GM08714 (cell line): ENCODE results near the gene PDCD10.

Source experiments
- H3K4me3 ChIP-seq: fragments of 200-500 bp; sonication (Bioruptor generic); 2 replicates; pipeline ENCODE4 v1.5.1; 2014; ENCODE audit warnings: mild to moderate bottlenecking, low read length, inconsistent platforms
- ZNF274 ChIP-seq: IDR thresholded peaks from 2 replicates; pipeline ENCODE4 v1.6.1; 2012; ENCODE audit warnings: mild to moderate bottlenecking, low read depth, low read length

The PDCD10 gene

GRCh38 chr3:167675848-167676247 lies 58.8 kb downstream of the PDCD10 start:
- TF ChIP-seq ZNF274: no peak
- H3K4me3 ChIP-seq: no peak overlapping the region

DNA sequence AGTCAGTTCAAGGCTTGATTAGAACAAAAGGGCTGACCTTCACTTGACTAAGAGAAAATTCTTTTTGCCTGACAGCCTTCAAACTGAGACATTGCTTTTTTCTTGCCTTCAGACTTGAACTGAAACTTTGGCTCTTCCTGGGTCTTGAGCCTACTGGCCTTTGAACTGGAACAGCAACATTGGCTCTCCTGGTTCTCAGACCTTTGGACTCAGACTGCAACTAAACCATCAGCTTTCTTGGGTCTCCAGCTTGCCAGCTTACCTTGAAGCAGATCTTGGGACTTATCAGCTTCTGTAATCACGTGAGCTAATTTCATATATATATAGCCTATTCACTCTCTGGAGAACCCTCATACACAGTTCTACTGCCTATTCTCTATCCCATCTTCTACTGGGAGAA lies 61.5 kb downstream of the PDCD10 start:
- TF ChIP-seq ZNF274: no peak
- H3K4me3 ChIP-seq: no peak overlapping the region

DNA sequence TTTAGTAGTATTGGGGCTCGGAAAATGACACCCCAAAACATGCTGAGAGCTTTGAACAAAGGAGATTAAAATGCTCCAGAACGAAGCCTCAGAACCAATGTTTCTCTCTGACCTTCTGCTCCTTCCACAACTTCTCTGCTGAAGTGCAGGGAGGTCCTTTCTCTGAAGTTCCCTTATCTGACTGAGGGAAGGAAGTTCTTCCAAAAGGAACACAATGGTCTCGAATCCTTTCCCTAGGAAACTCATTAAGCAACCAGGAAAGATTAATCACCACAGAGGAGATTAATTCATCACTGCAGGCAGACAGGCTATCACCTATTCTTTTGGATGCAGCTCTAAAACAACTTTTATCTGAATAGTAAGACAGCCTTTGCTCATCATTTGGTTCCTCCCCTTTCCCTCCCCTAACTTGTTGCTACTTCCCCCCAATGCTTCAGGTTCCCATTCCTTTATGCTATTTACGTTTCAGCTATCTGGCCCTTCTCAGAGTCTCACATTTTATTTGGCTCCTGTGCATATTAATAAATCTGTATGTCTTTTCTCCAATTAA lies 62.7 kb downstream of the PDCD10 start:
- TF ChIP-seq ZNF274: no peak

GRCh38 chr3:167669699-167670098 lies 65.0 kb downstream of the PDCD10 start:
- no peak overlapping the region for H3K4me3 ChIP-seq
- no peak for TF ChIP-seq ZNF274

More for the DNA sequence above, 62.7 kb downstream of the PDCD10 start:
- H3K4me3 ChIP-seq: no peak overlapping the region

DNA sequence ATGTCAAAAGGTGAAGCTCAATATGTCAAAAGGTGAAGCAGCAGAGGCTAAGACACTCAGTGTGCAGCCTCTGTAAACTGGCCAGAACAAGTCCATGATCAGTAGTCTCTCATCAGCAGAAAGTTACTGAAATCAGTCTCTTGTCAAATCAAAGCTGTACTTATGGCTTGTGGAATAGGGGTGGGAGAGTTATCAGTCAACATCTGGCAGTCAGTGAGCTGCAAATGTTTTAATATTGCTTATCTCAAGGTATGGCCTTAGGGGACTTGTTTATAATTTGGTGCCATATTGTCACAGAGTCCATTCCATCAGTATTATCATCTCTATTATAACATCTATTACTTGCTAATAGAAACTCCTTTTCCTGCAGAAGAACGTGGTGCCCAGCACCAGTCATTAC lies 66.0 kb downstream of the PDCD10 start:
- no peak for TF ChIP-seq ZNF274

DNA sequence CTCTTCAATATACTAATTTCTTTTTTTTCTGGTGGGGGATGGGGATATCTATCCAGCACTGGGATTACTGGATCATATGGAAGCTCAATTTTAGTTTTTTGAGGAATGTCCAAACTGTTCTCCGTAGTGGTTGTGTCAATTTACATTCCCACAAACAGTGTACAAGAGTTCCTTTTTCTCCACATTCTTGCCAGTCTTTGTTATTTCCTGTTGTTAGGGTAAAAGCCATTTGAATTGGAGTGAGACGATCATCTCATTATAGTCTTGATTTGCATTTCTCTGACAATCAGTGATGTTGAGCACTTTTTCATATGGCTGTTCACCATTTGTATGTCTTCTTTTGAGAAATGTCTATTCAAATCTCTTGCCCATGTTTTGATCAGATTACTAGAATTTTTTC lies 68.1 kb downstream of the PDCD10 start:
- H3K4me3 ChIP-seq: no peak overlapping the region
- no peak for TF ChIP-seq ZNF274

More for the DNA sequence above, 66.0 kb downstream of the PDCD10 start:
- H3K4me3 ChIP-seq: no peak overlapping the region

DNA sequence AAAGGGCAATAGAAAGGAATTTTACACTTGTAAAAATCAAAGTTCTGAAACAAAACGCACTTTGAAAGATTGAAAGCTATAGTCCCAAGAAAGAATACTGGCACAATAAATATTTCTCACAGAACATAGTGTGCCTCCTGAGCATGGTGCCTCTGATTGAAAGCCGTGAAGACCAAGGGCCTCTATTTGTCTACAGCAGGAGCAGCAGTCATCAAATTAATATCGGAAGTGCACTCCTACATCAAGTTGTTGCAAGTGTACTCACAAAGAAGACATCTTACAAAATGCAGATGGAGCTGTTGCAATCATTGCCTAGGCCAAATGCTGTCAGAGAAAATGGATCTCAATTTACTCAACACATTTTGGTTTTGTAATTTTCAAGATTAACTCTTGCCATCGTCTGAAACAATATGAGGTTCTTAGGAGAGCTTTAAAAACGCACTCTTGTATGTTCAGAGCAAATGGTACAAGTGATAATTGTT lies 71.7 kb downstream of the PDCD10 start:
- no peak overlapping the region for H3K4me3 ChIP-seq
- no peak for TF ChIP-seq ZNF274

DNA sequence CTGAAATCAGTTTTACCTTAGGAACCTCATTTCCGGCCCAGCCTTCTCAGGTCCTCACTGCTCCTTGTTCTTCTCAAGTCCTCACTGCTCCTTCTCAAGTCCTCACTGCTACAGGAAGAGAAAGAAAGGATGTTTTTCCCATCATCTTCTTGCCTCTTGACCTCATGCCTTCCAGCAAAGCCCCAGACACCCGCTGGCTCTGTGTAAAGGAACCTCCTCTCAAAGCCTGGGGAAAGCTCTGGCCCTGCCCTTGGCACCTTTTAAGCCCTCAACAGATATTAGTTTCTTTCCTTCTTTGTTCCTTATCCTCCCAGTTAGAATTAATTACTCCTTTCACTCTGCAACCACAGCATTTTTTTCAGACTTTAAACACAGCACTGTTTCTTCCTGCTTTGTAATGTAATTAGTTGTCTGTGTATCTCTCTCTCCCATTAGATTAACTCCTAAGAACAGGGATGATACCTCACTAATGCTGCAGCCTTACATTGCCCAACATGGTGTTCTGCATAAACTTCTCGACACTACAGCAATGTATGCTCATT lies 76.9 kb downstream of the PDCD10 start:
- no peak overlapping the region for H3K4me3 ChIP-seq
- no peak for TF ChIP-seq ZNF274

DNA sequence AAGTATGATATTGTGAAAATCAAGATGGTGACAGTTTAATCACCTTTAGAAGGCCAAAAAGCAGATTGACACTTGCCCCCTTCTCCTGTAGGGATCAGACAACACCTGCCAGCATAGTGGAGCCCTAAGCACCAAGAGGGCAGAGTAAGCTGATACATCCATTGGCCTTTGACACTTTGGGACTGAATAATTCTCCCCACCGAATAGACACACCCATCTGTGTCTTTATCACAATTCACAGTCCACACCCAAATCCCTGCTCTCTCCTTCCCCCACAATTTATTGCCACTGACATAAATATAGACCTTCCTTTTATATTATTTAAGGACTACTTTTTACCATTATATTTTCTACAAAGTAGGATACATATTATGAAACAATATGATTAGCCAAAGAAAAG lies 77.9 kb downstream of the PDCD10 start:
- H3K4me3 ChIP-seq: no peak overlapping the region
- no peak for TF ChIP-seq ZNF274

DNA sequence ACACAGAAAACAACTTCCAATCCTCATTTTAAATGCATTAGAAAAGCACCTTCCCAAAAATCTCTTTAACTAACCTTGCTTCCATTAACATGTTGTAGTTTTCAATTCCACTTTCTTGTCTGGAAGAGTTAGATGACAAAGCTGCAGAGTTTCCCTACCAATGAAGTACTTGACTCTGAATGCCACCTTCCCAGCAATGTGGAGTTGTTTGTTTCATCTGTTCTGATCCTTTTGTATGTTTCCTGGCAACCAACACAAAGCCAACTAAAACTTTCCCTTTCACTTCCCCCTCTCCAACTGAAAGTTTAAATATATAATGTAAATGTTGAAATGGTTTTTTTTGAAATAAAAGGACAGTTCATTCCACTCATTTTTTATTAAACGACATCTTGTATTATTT lies 80.9 kb downstream of the PDCD10 start, which contains the start of gene WDR49:
Gene WDR49 (minus strand): TSS at position 183 of the 400 bp plus-strand sequence. CDS start 517 bp downstream, outside the sequence.
- H3K4me3 ChIP-seq: no peak within 1 kb of the TSS
- TF ChIP-seq ZNF274: no peak

GRCh38 chr3:167653155-167653554 lies 81.5 kb downstream of the PDCD10 start:
- TF ChIP-seq ZNF274: no peak
- no peak overlapping the region for H3K4me3 ChIP-seq

GRCh38 chr3:167651826-167652225 lies 82.9 kb downstream of the PDCD10 start:
- no peak overlapping the region for H3K4me3 ChIP-seq
- TF ChIP-seq ZNF274: no peak

DNA sequence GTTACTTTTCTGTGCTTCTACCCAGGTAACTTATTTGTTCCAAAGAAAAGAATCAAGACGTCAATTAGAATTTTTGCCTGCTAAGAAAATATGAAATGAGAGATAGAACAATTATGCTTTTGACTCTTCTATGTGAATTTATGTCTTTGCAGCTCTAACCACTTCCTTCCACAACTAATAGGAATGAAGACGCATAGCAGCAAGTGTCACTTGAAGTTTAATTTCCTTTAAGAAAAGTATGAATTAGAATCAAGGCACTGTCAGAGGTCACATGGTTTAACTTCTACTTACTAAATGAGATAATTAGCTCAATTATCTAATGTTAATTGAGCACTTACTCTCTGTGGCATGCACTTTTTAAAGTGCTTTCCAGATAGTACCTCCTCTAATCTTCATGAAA lies 84.2 kb downstream of the PDCD10 start:
- TF ChIP-seq ZNF274: no peak
- H3K4me3 ChIP-seq: no peak overlapping the region

GRCh38 chr3:167649746-167650145 lies 84.9 kb downstream of the PDCD10 start:
- no peak overlapping the region for H3K4me3 ChIP-seq
- no peak for TF ChIP-seq ZNF274

DNA sequence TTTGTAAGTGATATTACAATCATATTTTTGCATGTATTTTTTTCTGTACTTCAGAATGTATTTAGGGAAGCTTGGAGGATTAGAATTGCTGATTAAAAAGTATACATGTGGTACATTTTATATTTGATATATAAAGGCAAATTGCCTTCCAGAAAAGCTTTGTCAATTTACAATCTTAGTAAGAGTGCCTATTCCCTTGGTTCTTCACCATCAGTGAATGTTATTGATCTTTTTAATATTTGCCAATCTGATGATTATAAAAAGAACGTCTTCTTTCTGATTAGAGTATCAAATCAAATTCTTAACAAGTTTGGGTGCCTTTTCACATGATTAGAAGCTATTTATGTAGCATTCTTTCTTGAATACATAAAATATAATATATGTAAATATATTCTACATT lies 90.1 kb downstream of the PDCD10 start:
- no peak for TF ChIP-seq ZNF274

More for the DNA sequence above, 90.1 kb downstream of the PDCD10 start:
- no peak overlapping the region for H3K4me3 ChIP-seq
